OCI-M1 (cell line): ENCODE measurements around the gene ADD1.
A peak's percentile ranks its signal among the peaks of the same experiment; 100 is the strongest.
"Not testable (repeated sequence)": the region's sequence is repeated elsewhere in the genome, so short reads cannot be mapped to it uniquely, and the experiment has no call there.

Source experiments
- DNase-seq: peaks from one replicate; lab custom pipeline; 2025; lab: John Stamatoyannopoulos, UW

ADD1 gene

GRCh38 chr4:2886622-2887021 lies 43.0 kb downstream of the ADD1 start:
- no peak for DNase-seq

DNA sequence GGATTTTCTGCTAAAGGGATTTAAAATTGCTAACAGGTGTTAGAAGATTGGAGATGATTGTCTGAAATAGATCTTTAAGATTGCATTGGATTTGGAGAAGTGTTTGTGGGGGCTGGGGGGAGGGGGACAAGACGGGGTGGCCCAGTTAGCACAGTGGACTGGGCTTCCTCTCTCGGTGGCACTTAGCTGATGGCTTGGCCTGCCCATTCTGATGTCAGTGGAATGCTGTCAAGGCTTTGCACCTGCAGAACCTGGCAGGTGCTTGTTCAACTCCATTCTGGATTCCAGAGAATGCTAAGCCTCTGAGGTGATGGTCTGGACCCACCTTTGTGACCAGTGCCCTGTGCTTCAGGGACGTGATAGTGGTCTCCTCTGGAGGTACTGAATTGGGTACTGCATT lies 43.7 kb downstream of the ADD1 start:
- no peak for DNase-seq

DNA sequence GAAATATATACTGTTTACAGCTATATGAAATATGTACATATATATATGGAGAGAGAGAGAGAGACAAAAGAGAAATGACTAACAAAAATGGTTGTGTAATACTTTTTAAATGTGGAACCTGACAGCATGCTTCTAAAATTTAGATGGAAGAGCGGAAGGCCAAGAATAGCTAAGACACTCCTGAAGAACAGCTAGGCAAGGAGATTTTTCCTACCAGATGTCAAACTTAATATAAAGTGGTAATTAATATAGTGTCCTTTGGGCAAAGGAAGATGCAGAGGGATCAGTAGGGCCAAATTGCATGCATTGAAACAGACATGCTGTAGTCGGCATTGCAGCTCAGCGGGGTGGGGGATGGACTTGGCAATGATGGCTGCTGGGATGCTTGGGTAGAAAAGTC lies 45.2 kb downstream of the ADD1 start:
- no peak for DNase-seq

GRCh38 chr4:2891294-2891693 lies 47.6 kb downstream of the ADD1 start:
- DNase-seq, result peak; percentile 25

GRCh38 chr4:2893772-2894171 lies 50.1 kb downstream of the ADD1 start:
- DNase-seq, result no peak

DNA sequence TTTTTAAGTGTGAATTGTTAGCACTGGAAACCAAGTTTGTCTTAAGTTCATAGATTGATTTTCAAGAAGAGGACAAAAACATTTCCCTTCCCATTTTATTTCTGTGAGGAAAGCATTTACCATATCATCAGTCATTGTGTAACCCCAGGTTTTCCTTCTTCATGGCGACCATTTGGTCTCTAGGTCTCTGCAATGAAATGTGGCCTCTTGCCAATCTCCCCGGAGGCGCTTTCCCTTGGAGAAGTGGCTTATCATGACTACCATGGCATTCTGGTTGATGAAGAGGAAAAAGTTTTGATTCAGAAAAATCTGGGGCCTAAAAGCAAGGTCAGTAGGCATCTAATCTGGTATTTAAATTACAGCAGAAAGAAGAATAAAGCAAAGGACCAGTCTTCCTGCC lies 54.4 kb downstream of the ADD1 start:
- DNase-seq, result no peak

GRCh38 chr4:2900741-2901140 lies 57.1 kb downstream of the ADD1 start:
- DNase-seq, result no peak

DNA sequence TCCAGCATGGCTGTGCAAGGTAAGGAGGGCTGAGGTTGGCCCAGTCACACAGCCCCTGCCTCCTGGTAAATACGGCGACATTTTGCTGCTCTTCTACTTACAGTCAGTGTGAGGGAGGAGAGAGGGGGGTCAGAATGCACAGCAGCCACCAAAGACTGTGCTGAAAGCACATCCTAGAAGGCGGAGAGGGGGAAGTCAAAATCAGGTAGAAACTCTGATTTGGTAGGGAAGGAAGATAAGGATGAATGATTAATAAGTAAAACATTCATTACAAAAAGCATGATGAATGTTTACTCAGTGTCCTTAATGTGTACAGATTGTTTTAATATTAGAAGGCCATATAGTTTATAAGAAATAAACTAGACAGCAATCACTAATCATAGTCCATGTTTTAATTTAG lies 57.5 kb downstream of the ADD1 start:
- no peak for DNase-seq

- DNase-seq, result no peak
Measured at GRCh38 chr4:2902126-2902525, 58.5 kb downstream of the ADD1 start.

DNA sequence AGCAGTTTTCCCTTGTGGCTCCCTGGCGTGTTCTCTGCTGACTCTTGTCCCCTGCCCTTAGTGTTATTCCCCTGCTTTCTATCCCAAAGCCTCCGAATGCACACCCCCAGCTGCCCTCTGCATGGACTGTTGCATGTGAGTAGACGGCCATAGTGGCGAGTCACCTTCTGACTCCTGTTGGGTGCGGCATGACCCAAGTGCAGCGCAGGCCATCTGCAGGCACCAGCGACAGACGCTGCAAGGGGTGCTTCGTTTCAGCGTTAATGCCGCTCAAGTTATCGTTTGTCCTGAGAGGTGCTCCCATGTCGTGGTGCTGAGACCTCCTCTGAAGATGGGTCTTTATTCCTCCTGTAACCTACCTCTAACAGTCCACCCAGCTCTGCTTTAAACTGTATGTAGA lies 61.9 kb downstream of the ADD1 start:
- no peak for DNase-seq

- no peak for DNase-seq
Measured at GRCh38 chr4:2906218-2906617, 62.6 kb downstream of the ADD1 start.

GRCh38 chr4:2907226-2907625 lies 63.6 kb downstream of the ADD1 start:
- no peak for DNase-seq

- no peak for DNase-seq
Measured at GRCh38 chr4:2907706-2908293, 64.2 kb downstream of the ADD1 start.

DNA sequence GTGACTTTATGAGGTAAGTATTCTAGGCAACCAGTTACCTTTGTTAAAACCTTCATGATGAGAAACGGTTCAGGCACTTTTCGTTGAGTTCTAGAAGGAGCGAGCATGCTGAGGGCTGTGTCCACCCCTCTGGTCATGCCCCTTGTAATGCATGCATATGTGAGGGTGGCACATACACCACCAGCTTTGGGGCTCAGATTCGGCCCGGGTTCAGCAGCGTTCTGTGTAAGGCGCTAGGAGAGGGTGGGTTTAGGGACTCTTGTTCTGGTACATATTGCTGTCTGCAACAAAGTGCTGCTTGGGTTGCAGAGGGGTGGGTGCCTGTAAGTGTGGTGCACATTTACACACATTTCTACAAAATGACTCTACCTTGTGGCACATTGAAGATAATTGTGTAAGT lies 65.0 kb downstream of the ADD1 start:
- DNase-seq, result no peak

- no peak for DNase-seq
Measured at GRCh38 chr4:2909583-2909982, 65.9 kb downstream of the ADD1 start.

DNA sequence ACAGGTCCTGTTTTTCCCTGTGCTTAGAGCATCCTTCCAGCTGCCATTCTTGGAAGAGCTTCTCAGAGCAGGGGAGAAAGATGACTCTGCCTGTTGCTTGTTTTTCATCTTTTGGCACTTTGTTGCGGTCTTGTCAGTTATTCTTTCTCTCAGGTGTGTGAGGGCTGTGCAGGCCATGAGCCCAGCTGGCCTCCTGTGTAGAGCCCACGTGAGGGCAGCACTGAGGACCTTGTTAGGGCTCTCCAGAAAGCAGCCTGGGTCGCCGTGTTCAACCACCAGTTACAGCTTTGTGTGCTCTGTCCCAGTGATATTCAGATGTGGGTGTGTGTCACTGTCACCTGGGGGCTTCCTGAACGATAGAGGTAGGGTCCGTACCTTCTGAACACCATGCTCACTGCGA lies 66.8 kb downstream of the ADD1 start:
- no peak for DNase-seq

DNA sequence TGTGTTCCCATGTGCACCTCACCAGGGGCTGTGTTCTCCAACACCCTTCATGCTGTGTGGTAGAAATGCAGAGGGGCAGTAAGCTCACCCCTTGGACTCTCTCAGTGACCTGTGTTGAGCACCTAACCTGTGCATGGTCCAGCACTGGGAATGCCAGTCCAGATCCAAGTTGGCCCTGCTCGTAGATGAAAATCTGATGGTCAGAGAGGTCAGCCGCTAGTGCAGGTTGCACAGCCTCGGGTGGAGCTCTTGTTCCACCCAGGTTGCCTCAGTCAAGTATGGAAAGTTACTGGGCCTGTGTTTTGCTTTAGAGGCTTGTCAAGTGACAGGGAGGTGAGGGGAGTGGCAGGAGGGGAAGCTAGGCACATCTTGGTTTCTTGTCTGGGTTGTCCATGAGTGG lies 68.2 kb downstream of the ADD1 start:
- DNase-seq, result no peak

DNA sequence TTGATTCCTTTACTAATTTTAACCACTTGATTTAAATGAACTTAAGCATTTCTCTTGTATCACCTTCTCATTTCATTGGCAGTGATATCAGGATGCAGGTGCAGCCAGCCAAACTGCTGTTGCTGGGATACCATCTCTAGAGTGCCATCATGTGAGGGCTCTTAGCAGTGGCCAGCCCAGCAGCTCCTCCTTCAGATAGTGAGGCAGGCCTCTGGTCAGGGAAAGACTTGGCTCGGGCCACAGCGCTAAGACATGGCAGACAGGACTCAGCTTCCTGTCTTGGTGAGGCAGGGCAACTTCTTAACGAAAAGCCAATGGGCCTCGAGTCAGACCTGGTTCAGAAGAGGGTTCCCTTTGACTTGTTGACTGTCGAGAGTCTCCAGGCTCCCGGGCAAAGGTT lies 69.5 kb downstream of the ADD1 start:
- no peak for DNase-seq

- no peak for DNase-seq
Measured at GRCh38 chr4:2914256-2915126, 70.8 kb downstream of the ADD1 start.

GRCh38 chr4:2915789-2916188 lies 72.1 kb downstream of the ADD1 start:
- no peak for DNase-seq

- not testable (repeated sequence) for DNase-seq
Measured at GRCh38 chr4:2916696-2917095, 73.1 kb downstream of the ADD1 start.

GRCh38 chr4:2918300-2918699 lies 74.7 kb downstream of the ADD1 start:
- DNase-seq, result not testable (repeated sequence)

GRCh38 chr4:2918714-2919113 lies 75.1 kb downstream of the ADD1 start:
- not testable (repeated sequence) for DNase-seq
